Measurements from ENCODE around the gene CCDC39.

GRCh38 chr3:180631317-180631716 is 48.0 kb downstream of the CCDC39 start:
- no peak for TF ChIP-seq MNT (conservative IDR thresholded peaks at IDR 0.05)
- TF ChIP-seq EZH2 (IDR thresholded peaks at IDR 0.05; ENCODE audit: borderline replicate concordance, low read depth, low read length) = no peak
- no peak for TF ChIP-seq SAFB2 (IDR thresholded peaks at IDR 0.05; ENCODE audit: borderline replicate concordance, low read depth, low read length, severe bottlenecking)
- no peak for TF ChIP-seq SRF (CRISPR knock-in tag; IDR thresholded peaks at IDR 0.05)
- TF ChIP-seq MITF (IDR thresholded peaks at IDR 0.05) = no peak
- no peak for TF ChIP-seq MYC (IDR thresholded peaks at IDR 0.05; ENCODE audit: low read depth, low read length)
- TF ChIP-seq MYC (CRISPR knock-in tag; IDR thresholded peaks at IDR 0.05; ENCODE audit: borderline replicate concordance, low read depth) = no peak
- TF ChIP-seq RFX5 (IDR thresholded peaks at IDR 0.05; ENCODE audit: low read depth, low read length) = no peak
- TF ChIP-seq ZNF717 (CRISPR knock-in tag; IDR thresholded peaks at IDR 0.05) = no peak
- no peak for TF ChIP-seq PBX2 (CRISPR knock-in tag; IDR thresholded peaks at IDR 0.05; ENCODE audit: low read depth)
- TF ChIP-seq PBX2 (tag; conservative IDR thresholded peaks at IDR 0.05; ENCODE audit: low read depth) = no peak
- no peak for TF ChIP-seq ZNF512 (tag; IDR thresholded peaks at IDR 0.05)
- no peak for TF ChIP-seq SIN3B (IDR thresholded peaks at IDR 0.05; ENCODE audit: low read depth)

Data from K562 (cell line).